HCT116 (cell line): ENCODE measurements around the gene DHRS2. TPM values are rescaled to one million over a fixed set of nuclear protein-coding genes. Genes with fewer than 3 reads are reported as not detected.

ENCODE experiments used
- ATAC-seq: fragments of 200-7000 bp; cut with Tn5 transposase; 2 replicates; pipeline ENCODE4 v1.9.1; 2020; ENCODE audit warnings: mild to moderate bottlenecking, moderate library complexity
- BruUV-seq: library from RNA; stranded (reverse); fragments of 400-500 nt; replicated peaks from 2 replicates; lab custom pipeline; 2021; lab: Mats Ljungman, UMichigan
- CTCF ChIA-PET: fragments of 300-600 bp; sonication (Branson Sonifier 250); formaldehyde crosslinking; loops from one replicate; lab custom pipeline; 2021; ENCODE audit warnings: antibody characterized with exemption; lab: Charles Lee
- POLR2A ChIA-PET: fragments of 300-600, 350-600 bp; sonication (Branson Sonifier 250); formaldehyde crosslinking; loops from one replicate; lab custom pipeline; 2021; ENCODE audit warnings: antibody characterized with exemption; lab: Charles Lee
- RAD21 ChIA-PET, 2 experiments: fragments of 300-600 bp; sonication (Branson Sonifier 250); formaldehyde crosslinking; loops; one replicate each; lab custom pipeline; 2023; ENCODE audit warnings: low total read pairs in 2 of 2; ENCODE audit not compliant: uncharacterized antibody in 2 of 2, unreplicated experiment in 2 of 2, low non-redundant PET in 1 of 2; lab: Charles Lee
- DNase-seq: peaks from one replicate; pipeline ENCODE4 v3.0.0-alpha.2; 2010; ENCODE audit warnings: low read depth, low spot score
- H2AFZ ChIP-seq: fragments of 200-600 bp; shearing (Covaris generic), sonication (generic); 2 replicates; pipeline ENCODE4 v1.6.1; 2017; ENCODE audit warnings: low read depth, mixed run types, mixed read lengths, antibody characterized with exemption, low read length; ENCODE audit not compliant: poor library complexity, severe bottlenecking
- H3K27ac ChIP-seq: 2 replicates; pipeline ENCODE4 v1.5.1; 2012; ENCODE audit warnings: low read depth, low read length
- H3K27me3 ChIP-seq: fragments of 200-600 bp; sonication (generic); 2 replicates; pipeline ENCODE4 v1.6.1; 2016; ENCODE audit warnings: mixed run types, low read length, mixed read lengths; ENCODE audit not compliant: insufficient read depth
- H3K36me3 ChIP-seq, 2 experiments: fragments of 200-500 bp in 1 of 2; fragments of 200-600 bp in 1 of 2; sonication (Bioruptor generic) in 1 of 2; sonication (generic) in 1 of 2; 2 replicates each; pipeline versions ENCODE4 v1.5.1 to v1.6.1; 2014 to 2016; ENCODE audit warnings: low read length in 2 of 2, inconsistent platforms in 1 of 2, mixed read lengths in 1 of 2, mixed run types in 1 of 2; ENCODE audit not compliant: insufficient read depth in 2 of 2, control insufficient read depth in 1 of 2
- H3K4me1 ChIP-seq, 2 experiments: fragments of 200-600 bp in 1 of 2; sonication (generic) in 1 of 2; 2 replicates each; pipeline versions ENCODE4 v1.5.1 to v1.6.1; 2012 to 2017; ENCODE audit warnings: low read length in 2 of 2, inconsistent platforms in 1 of 2, mild to moderate bottlenecking in 1 of 2, mixed read lengths in 1 of 2, mixed run types in 1 of 2, moderate library complexity in 1 of 2; ENCODE audit not compliant: insufficient read depth in 2 of 2, control insufficient read depth in 1 of 2
- H3K4me2 ChIP-seq: fragments of 200-600 bp; sonication (generic); 2 replicates; pipeline ENCODE4 v1.6.1; 2017; ENCODE audit warnings: mixed run types, low read length, mixed read lengths
- H3K4me3 ChIP-seq, 2 experiments: fragments of 200-600 bp in 1 of 2; sonication (generic) in 1 of 2; replicated peaks in 1 of 2; 2 replicates each; pipeline ENCODE4 v1.5.1; 2011 to 2016; ENCODE audit warnings: low read length in 2 of 2, control low read depth in 1 of 2, low read depth in 1 of 2, mild to moderate bottlenecking in 1 of 2, mixed read lengths in 1 of 2, mixed run types in 1 of 2
- H3K79me2 ChIP-seq: fragments of 200-600 bp; sonication (generic); 2 replicates; pipeline ENCODE4 v1.6.1; 2017; ENCODE audit warnings: mild to moderate bottlenecking, mixed run types, low read length, moderate library complexity, mixed read lengths; ENCODE audit not compliant: insufficient read depth
- H3K9ac ChIP-seq: fragments of 200-600 bp; sonication (generic); 2 replicates; pipeline ENCODE4 v1.6.1; 2016; ENCODE audit warnings: low read length, mixed read lengths
- H3K9me2 ChIP-seq: fragments of 200-600 bp; sonication (generic), shearing (Covaris generic); 2 replicates; pipeline ENCODE4 v1.6.1; 2017; ENCODE audit warnings: mixed run types, mild to moderate bottlenecking, moderate library complexity; ENCODE audit not compliant: insufficient read depth
- H3K9me3 ChIP-seq, 2 experiments: fragments of 200-500 bp in 1 of 2; fragments of 200-600 bp in 1 of 2; sonication (Bioruptor generic) in 1 of 2; sonication (generic) in 1 of 2; 2 replicates each; pipeline ENCODE4 v1.6.1; 2014 to 2017; ENCODE audit warnings: low read length in 2 of 2, mixed read lengths in 2 of 2, inconsistent platforms in 1 of 2, low read depth in 1 of 2, mild to moderate bottlenecking in 1 of 2, mixed run types in 1 of 2, moderate library complexity in 1 of 2; ENCODE audit not compliant: control insufficient read depth in 1 of 2, insufficient read depth in 1 of 2
- H4K20me1 ChIP-seq: fragments of 200-600 bp; sonication (generic), shearing (Covaris generic); 2 replicates; pipeline ENCODE4 v1.6.1; 2017; ENCODE audit warnings: mixed run types, mild to moderate bottlenecking, moderate library complexity; ENCODE audit not compliant: insufficient read depth
- CBX3 ChIP-seq: IDR thresholded peaks from 2 replicates; pipeline ENCODE4 v1.6.1; 2012; ENCODE audit warnings: low read depth
- CEBPB ChIP-seq: IDR thresholded peaks from 2 replicates; pipeline ENCODE4 v1.6.1; 2012; ENCODE audit warnings: low read depth
- EGR1 ChIP-seq: IDR thresholded peaks from 2 replicates; pipeline ENCODE4 v1.6.1; 2012; ENCODE audit warnings: low read depth
- POLR2AphosphoS5 ChIP-seq: IDR thresholded peaks from 2 replicates; pipeline ENCODE4 v1.6.1; 2011; ENCODE audit warnings: mild to moderate bottlenecking, low read depth, low read length, moderate library complexity
- REST ChIP-seq: IDR thresholded peaks from 2 replicates; pipeline ENCODE4 v1.6.1; 2012; ENCODE audit warnings: low read depth
- SP1 ChIP-seq: IDR thresholded peaks from 2 replicates; pipeline ENCODE4 v1.6.1; 2012; ENCODE audit warnings: low read depth
- SRF ChIP-seq: IDR thresholded peaks from 2 replicates; pipeline ENCODE4 v1.6.1; 2012; ENCODE audit warnings: low read depth
- intact Hi-C: fragments of 100-400 bp; cut with micrococcal nuclease; formaldehyde crosslinking; loops from 2 replicates; pipeline ENCODE4 v1.10.0; 2022
- total RNA-seq: library from RNA; stranded (reverse); gene quantifications from one replicate; pipeline ENCODE4 v1.2.1, GENCODE V29; 2021; ENCODE audit not compliant: unreplicated experiment
- TF ChIP-seq, protein P1 (sequence below), 3 experiments: fragments of 200-600 bp in 1 of 3; sonication (generic) in 1 of 3; IDR thresholded peaks in 2 of 3; conservative IDR thresholded peaks in 1 of 3; 2 replicates each; pipeline ENCODE4 v1.5.1; 2012 to 2017; ENCODE audit warnings: low read depth in 2 of 3, low read length in 2 of 3, antibody characterized with exemption in 1 of 3, borderline replicate concordance in 1 of 3, control low read depth in 1 of 3, mild to moderate bottlenecking in 1 of 3, mixed read lengths in 1 of 3, mixed run types in 1 of 3, moderate library complexity in 1 of 3; ENCODE audit not compliant: insufficient read depth in 1 of 3
- TF ChIP-seq, protein P2 (sequence below): IDR thresholded peaks from 2 replicates; pipeline ENCODE4 v1.6.1; 2012
- TF ChIP-seq, protein P3 (sequence below): IDR thresholded peaks from 2 replicates; pipeline ENCODE4 v1.6.1; 2012

DHRS2 gene
- total RNA-seq, 1 experiment from 2014 or later: 10.0 TPM

DNA sequence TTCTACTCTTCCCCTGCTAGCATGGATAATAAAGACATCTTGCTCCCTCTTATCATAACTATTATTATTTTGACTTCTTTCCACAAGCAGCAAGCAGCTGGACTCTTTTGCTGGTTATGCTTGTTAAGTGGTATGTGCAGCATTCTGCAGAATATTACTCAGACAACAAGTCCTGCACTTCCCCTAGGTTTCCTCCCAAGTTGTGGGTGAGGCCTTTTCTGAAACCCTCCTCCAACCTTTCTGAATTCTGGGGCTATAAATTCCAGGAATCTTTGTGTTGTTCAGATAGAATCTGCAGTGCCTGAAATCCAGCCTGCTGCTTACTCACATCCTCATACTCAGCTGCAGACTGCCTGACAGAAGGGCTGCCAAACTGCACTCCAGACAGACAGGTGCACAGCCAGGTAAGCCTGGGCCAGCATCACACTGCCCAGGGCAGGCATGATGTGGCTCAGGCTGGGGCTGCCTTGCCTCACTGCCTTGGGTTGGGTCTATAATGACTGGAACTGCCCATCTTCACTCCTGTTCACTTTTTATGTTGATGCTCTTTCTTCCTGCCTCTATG is 6.2 kb upstream of the DHRS2 start:
- H3K9ac ChIP-seq: no peak overlapping the region
- BruUV-seq: no TSS peak
- H3K36me3 ChIP-seq: no peaks in the 10 kb centered on the region
- no peak for DNase-seq
- H3K4me2 ChIP-seq: no peak overlapping the region
- no peaks in the 10 kb centered on the region for H3K79me2 ChIP-seq
- TF ChIP-seq EGR1: no peak
- TF ChIP-seq SRF: no peak
- TF ChIP-seq, protein P1, sequence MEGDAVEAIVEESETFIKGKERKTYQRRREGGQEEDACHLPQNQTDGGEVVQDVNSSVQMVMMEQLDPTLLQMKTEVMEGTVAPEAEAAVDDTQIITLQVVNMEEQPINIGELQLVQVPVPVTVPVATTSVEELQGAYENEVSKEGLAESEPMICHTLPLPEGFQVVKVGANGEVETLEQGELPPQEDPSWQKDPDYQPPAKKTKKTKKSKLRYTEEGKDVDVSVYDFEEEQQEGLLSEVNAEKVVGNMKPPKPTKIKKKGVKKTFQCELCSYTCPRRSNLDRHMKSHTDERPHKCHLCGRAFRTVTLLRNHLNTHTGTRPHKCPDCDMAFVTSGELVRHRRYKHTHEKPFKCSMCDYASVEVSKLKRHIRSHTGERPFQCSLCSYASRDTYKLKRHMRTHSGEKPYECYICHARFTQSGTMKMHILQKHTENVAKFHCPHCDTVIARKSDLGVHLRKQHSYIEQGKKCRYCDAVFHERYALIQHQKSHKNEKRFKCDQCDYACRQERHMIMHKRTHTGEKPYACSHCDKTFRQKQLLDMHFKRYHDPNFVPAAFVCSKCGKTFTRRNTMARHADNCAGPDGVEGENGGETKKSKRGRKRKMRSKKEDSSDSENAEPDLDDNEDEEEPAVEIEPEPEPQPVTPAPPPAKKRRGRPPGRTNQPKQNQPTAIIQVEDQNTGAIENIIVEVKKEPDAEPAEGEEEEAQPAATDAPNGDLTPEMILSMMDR (IDR thresholded peaks at IDR 0.05 in 2 of 3, conservative IDR thresholded peaks at IDR 0.05 in 1 of 3; ENCODE audit: borderline replicate concordance in 1 of 3, insufficient read depth in 1 of 3, low read depth in 2 of 3, low read length in 2 of 3): no peak
- no peak for TF ChIP-seq CBX3
- TF ChIP-seq, protein P2, sequence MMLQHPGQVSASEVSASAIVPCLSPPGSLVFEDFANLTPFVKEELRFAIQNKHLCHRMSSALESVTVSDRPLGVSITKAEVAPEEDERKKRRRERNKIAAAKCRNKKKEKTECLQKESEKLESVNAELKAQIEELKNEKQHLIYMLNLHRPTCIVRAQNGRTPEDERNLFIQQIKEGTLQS: no peak
- TF ChIP-seq CEBPB: no peak
- TF ChIP-seq, protein P3, sequence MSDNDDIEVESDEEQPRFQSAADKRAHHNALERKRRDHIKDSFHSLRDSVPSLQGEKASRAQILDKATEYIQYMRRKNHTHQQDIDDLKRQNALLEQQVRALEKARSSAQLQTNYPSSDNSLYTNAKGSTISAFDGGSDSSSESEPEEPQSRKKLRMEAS: no peak
- TF ChIP-seq SP1: no peak
- TF ChIP-seq POLR2AphosphoS5: no peak
- TF ChIP-seq REST: no peak
- ChIA-PET CTCF (interaction anchor here (2.9 to 4.5 kb wide), 2 partner anchors 281 to 324 kb away, joined by 14 to 63 read pairs; partner anchors contain the start of gene DHRS4), RAD21 (no interaction called here), POLR2A (no interaction called here)
- no peak for ATAC-seq
- no peaks in the 10 kb centered on the region for H3K9me2 ChIP-seq
- intact Hi-C loops: loop anchor here (5.0 kb wide), 1 partner anchor 282 kb away; no protein-coding TSS in a partner anchor
- H2AFZ ChIP-seq: no peak overlapping the region
- peaks cover 6 to 15% of the 10 kb centered on the region in 2 experiments; a peak in 2 of 4 replicates for H3K9me3 ChIP-seq
- H3K27ac ChIP-seq: no peak overlapping the region
- no peak overlapping the region for H3K4me3 ChIP-seq
- H3K4me1 ChIP-seq: peaks cover 6% of the 10 kb centered on the region in 2 experiments; a peak in 3 of 4 replicates
- H3K27me3 ChIP-seq: no peaks in the 10 kb centered on the region
- H4K20me1 ChIP-seq: no peaks in the 10 kb centered on the region
